HG03575 (cell line): ENCODE data around the gene TMEM63C.
"Not testable (repeated sequence)": the region's sequence is repeated elsewhere in the genome, so short reads cannot be mapped to it uniquely, and the experiment has no call there.

Experiments
- ATAC-seq: cut with Tn5 transposase; IDR thresholded peaks from one replicate; pipeline ENCODE4 v1.9.1; 2021; ENCODE audit not compliant: unreplicated experiment, insufficient number of reproducible peaks, low FRiP score; ENCODE audit errors: extremely low read depth

TMEM63C gene

DNA sequence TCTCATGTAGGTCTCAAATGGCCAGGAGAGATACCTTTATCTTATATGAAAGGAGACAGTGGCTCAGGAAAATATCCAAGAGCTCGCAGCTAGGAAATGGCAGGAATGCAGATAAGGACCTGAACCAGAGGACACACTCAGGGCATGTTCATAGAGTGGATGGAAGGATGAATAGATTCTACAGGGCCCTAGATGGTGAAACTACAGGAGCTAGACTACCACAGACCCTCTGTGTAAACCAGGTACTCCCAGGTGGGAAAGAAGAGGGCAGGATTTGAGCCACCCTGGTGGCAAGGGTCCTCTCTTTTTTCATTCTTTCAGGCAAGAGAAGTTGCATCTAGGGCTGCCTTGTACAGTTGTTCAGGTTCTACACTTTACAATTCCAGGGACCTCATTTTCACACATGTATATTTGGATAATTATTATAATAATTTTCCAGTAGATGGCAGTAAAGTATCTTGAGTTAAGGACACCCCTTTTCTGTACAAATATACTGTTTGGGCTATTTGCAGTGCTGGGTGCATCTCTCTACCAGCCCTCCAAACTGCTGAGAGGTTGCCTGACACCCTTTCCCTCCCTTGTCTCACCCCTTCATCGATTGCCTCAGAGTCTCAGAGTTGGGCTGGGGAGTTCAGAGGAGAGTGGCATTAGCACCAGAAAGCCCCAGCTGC lies 29.5 kb upstream of the TMEM63C start:
- ATAC-seq, result no peak

DNA sequence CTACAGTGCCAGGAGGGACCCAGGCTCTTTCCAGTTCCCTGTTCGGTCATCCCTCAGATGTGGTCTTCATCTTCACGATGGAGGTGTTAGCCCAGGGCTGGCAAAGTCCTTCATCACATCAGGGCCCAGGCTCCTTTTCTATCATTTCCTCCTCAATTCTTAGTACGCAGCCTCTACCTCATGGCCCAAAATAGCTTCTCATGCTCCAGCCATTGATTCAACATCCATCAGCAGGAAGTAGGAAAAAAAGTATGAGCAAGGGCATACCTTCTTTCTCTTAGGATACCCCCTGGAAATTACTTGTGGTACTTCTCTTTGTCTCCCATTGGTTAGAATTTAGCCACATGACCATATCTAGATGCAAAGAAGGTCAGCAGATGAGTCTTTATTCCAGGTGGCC lies 27.8 kb upstream of the TMEM63C start:
- no peak for ATAC-seq

- ATAC-seq, result no peak
These were observed 27.2 kb upstream of the TMEM63C start for GRCh38 chr14:77154421-77154820.

DNA sequence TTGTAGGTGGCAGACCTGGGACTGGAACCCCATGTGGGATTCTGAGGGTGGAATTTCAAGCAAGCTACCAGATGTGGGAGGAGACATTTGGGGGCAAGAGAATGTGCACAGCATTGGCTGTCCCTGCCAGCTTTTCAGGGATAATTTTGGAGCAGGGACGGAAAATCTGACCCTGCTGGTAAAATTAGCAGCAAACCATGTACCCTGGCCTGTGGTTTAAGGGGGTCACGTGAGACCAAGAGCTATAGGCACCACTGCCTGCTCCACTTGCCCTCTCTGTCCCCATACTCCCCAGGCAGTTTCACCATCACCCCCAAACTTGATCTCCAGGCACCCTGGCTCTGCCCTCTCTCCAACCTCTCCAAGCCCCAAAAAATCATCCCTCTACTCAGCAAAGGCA lies 26.5 kb upstream of the TMEM63C start:
- ATAC-seq, result no peak

DNA sequence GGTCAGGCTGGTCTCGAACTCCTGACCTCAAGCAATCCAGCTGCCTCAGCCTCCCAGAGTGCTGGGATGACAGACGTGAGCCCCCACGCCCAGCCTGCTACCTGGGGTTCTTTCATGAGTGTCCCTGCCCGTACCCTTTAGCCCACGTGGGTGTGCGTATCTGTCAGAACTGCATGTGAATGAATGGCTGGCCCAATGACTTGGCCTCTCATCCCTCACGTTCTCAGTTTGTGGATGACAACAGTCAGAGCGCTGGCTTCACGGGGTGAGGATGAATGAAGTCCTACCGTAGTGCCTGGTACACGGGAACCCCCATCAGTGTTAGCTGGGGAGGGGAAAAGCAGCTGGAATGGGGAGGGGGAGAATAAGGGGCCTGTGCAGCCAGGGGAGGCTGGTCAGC lies 23.9 kb upstream of the TMEM63C start:
- no peak for ATAC-seq

DNA sequence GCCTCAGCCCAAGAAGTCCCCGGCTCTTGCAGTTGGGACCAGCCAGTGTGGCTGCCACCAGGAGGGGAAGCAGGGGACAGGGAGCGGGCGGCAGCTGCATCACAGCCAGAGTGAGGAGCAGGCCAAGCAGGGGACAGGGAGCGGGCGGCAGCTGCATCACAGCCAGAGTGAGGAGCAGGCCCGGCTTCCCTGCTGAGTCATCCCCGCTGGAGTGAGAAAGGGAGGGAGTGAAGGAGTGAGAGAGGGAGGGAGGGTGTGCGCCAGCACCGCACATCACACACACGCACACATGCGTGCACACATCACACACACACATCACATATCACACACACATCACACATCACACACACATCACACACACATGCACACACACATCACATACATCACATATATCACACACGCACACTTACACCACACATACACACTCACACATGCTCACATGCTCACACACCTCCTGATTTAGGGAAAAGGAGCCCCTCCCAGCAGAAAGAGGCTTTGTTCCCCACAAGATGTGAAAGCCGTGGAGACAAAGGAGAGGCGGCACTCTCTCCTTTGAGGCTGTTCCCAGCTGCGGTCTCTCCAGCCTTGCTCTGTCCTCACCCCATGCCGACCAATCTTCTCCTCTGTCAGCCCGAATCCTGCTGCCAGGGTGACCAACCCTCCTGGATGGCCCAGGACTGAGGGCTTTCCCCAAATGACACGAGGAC lies 23.3 kb upstream of the TMEM63C start:
- no peak for ATAC-seq

DNA sequence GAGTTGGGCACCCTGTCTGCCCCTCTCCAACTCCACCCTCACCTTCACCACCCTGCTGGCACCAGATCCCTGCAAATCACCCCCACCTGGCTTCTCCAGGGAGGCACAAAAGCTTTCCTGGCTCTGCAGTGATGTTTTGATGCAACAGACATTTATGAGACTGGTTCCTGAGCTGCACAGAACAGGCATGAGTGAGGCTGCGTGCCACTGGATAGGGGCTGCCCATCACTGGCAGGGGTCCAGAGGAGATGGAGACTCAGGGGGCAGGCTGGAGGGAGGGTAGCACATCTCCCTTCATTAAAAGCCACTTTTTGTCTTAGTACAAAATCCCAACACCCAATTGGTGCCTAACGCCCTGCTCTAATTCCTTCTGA lies 22.7 kb upstream of the TMEM63C start:
- ATAC-seq, result no peak

DNA sequence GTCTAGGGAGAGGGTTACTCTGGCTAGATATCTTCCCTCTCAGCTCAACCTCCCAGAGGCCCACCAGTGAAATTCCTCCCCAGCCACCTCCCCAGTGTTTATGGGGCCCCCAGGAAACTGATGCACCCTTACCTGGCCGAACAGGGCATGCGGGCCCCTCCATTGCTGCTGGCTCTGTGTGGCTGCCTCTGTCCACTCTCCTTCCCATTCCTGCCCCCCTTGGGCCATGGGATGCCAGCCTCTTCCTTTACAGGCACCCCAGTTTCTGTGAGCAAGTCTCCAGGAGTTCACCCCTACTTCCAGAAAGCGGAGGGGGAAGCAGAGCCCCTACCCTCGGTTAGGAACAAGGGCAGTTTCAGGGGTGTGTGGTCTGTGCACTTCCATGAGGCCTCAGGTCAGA lies 20.6 kb upstream of the TMEM63C start:
- no peak for ATAC-seq

- ATAC-seq, result no peak
These were observed 11.6 kb upstream of the TMEM63C start for GRCh38 chr14:77170045-77170444.

DNA sequence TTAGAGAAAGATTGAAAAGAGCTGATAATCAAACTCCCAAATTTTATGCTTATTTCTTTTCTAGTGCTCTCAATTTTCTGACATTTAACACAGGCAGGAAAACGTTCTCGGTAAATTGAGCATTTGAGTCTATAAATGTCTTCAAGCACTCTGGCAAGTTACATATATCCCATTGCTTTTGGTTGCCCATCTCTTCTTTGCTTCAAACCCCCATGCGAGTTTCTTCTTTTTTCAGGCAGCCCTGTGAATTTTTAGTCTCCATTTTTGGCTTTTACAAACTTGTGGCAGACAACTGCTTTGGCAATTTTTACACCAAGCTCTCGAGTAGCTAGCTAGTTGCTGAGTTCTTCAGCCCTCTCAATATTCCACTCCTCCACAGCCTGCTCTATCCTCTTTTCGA lies 8.7 kb upstream of the TMEM63C start:
- no peak for ATAC-seq

GRCh38 chr14:77173911-77174617 lies 7.5 kb upstream of the TMEM63C start:
- not testable (repeated sequence) for ATAC-seq

DNA sequence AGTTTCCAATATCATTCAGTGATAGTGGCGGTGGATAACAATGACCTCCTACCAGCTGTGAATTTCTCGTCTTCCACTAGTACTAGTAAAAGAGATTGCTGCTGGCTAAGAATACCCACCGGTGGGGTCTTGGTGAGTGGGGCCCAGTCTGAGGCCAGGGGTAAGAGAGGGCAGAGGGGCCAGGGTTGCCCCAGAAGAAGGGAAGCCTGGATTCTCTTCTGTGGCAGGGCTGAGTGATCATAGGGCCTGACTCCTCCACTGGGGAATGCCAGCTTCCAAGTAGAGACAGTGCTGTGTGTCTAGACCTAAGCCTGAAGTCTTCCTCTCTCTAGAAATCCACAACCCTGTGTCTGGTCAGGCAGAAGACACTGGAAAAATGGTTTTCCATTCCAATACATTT lies 5.8 kb upstream of the TMEM63C start:
- ATAC-seq, result no peak

- no peak for ATAC-seq
These were observed 3.9 kb upstream of the TMEM63C start for GRCh38 chr14:77177702-77178101.

GRCh38 chr14:77178656-77179055 lies 2.9 kb upstream of the TMEM63C start:
- ATAC-seq, result no peak

DNA sequence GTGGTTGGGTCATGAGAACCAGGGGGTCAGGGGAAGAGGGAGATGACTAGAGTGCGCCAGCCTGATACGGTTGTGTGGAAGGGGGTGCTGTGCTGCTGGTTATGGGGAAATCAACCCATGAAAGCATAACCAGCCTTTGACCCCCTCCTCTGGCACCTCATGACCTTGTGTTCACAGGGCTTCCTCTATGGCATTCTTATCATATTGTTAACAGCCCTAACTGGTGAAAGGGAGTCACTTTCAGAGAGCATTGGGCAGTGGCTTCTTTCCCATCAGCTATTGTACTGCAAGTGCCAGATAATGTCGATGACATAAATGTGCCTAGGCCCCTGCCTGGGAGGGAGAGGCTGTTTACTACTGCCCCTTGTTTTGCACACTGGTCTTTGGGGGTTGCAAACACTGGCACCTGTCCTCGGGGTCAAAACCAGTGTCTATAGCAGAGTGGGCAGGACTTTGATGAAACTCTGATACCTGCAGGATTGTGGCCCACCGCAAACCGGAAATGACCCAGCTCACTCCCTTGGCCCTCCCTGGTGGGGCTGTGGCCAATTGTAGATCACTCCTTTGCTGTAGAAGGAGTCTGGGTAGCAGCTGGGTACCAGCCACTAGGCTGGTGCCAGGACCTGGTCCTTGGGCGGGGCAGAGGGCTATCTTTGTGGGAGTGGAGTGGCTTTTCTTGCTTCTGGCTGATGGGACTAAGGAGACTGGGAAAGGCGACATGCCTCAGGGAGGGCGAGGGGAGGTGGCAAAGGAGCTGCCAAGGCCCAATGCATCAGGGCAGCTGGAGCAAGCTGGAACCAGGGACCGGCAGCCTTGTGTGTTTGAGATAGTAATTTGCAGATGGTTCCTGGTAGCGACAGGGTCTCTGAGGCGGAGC lies 634 bp upstream of the TMEM63C start:
- no peak for ATAC-seq

GRCh38 chr14:77183896-77184295 lies 2.3 kb downstream of the TMEM63C start:
- ATAC-seq, result no peak

GRCh38 chr14:77184396-77185092 lies 2.9 kb downstream of the TMEM63C start:
- no peak for ATAC-seq

GRCh38 chr14:77185093-77185465 lies 3.5 kb downstream of the TMEM63C start:
- no peak for ATAC-seq
